IgD-negative memory B cell (primary cell): ENCODE results near the gene MBNL2. TPM values are rescaled to one million over a fixed set of nuclear protein-coding genes. Genes with fewer than 3 reads are reported as not detected.

ENCODE experiments used
- H3K27ac Mint-ChIP-seq, 3 donors: one replicate each; pipeline ENCODE4 v1.8.0; 2020 to 2022; ENCODE audit warnings: mild to moderate bottlenecking in 3 of 3, mixed read lengths in 3 of 3, moderate library complexity in 1 of 3
- H3K27me3 Mint-ChIP-seq: one replicate; pipeline ENCODE4 v1.8.0; 2021; ENCODE audit warnings: mixed read lengths
- H3K36me3 Mint-ChIP-seq: one replicate; pipeline ENCODE4 v1.8.0; 2020; ENCODE audit warnings: mild to moderate bottlenecking, mixed read lengths
- H3K4me1 Mint-ChIP-seq, 3 donors: one replicate each; pipeline ENCODE4 v1.8.0; 2020 to 2022; ENCODE audit warnings: mixed read lengths in 3 of 3, mild to moderate bottlenecking in 1 of 3
- H3K4me3 Mint-ChIP-seq, 4 donors: one replicate each; pipeline ENCODE4 v1.8.0; 2020 to 2022; ENCODE audit warnings: mild to moderate bottlenecking in 4 of 4, mixed read lengths in 4 of 4, moderate library complexity in 3 of 4
- H3K9me3 Mint-ChIP-seq, 3 donors: one replicate each; pipeline ENCODE4 v1.8.0; 2020 to 2021; ENCODE audit warnings: mixed read lengths in 3 of 3, mild to moderate bottlenecking in 1 of 3
- polyA plus RNA-seq: library from polyadenylated mRNA; unstranded; fragments of 300-500 nt; fragmentation: Illumina TruSeq; gene quantifications from one replicate; pipeline ENCODE4 v1.2.3, GENCODE V29; 2021

The MBNL2 gene
- polyA plus RNA-seq, 1 donor from 2014 or later, result 15.9 TPM

DNA sequence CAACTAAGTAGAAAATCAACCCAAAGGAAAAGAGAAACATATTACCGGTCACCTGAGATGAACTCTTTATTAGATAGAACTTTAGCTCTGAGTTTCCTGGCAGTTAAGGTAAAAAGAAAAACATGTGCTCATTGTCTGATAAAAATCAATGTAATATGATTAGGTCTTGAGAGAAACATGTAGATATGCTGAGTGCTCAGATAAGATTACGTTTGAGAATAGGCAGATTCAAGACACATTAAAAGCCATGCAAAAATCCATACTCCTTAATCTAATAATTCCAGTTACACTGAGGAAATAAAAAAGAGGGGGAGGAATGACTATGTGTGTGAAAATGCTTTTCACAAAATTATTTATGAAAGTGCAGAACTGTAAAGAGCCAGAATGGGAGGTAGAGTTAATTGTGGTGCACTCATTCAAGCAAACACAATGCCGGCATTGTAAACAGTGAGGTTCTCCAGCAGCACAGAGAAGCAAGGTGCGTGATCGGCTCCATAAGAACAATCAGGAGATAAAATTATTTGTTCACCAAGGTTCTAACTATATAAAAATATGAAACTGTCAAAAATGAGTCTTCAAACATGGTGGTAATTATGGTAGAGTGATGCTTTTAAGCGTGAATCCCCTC, 88.8 kb downstream of the MBNL2 start:
- Mint-ChIP-seq H3K27me3 (no peaks in the 10 kb centered on the region), H3K9me3 (no peaks in the 10 kb centered on the region), H3K4me1 (peaks cover 10 to 26% (median 18%) of the 10 kb centered on the region in 3 donors), H3K36me3 (peaks cover 12% of the 10 kb centered on the region), H3K27ac (no peak overlapping the region), H3K4me3 (no peak overlapping the region)

DNA sequence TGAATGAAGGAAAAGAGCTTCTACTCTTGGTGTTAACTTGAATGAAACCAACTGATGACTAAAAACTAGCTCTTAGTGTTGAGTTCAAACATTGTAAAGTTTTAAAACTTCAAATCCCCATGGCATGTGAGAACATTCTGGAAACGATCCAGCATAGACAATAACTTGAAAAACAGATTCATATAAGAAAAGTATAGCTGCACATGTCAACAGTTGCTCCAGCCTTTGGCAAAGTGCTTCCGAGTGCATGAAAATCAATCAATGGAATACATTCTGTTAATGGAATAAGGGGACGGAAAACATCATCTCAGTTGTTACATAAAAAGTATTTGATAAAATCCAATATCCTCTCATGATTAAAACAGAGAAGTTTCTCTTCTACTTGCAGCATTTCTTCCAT, 89.8 kb downstream of the MBNL2 start:
- Mint-ChIP-seq H3K36me3 (peaks cover 10% of the 10 kb centered on the region), H3K9me3 (no peaks in the 10 kb centered on the region), H3K27me3 (no peaks in the 10 kb centered on the region), H3K27ac (peak overlapping the region in 1 of 3 donors; percentile 16), H3K4me3 (no peak overlapping the region), H3K4me1 (peaks cover 13 to 26% (median 13%) of the 10 kb centered on the region in 3 donors)

DNA sequence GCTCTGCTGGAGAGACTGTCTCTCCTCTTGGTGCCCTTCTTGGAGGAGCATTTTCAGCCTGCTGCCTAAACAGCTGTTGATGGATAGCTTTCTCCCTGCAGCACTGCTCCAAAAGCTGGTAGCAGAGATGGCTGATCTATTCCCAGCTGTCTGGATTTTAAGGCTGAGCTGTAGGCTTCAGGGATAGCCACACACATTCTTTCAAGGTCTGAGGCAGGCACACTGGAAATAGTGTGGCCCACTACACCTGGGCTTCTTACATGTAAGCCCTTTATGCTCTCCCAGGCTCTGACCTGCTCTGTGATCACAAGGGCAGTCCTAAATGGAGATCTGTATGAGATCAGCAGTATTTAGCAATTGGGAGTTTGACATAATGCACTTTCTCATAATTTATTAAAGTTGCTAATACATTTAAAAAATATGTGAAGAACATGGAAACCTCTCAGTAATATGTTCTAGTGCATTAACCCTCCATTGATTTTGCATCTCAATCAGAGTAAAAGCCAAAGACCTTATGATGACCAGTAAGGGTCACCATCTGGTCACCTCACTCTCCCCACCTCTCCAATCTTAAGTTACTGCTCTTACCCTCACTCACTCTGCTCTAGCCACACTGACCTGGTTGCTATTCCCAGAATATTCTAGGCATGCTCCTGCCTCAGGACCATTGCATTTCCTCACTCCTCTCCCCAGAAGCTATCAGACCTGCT, 91.6 kb downstream of the MBNL2 start:
- Mint-ChIP-seq H3K27ac (no peak overlapping the region), H3K4me1 (peaks cover 14 to 32% (median 23%) of the 10 kb centered on the region in 3 donors), H3K4me3 (no peak overlapping the region), H3K9me3 (no peaks in the 10 kb centered on the region), H3K36me3 (peaks cover 10% of the 10 kb centered on the region), H3K27me3 (no peaks in the 10 kb centered on the region)

DNA sequence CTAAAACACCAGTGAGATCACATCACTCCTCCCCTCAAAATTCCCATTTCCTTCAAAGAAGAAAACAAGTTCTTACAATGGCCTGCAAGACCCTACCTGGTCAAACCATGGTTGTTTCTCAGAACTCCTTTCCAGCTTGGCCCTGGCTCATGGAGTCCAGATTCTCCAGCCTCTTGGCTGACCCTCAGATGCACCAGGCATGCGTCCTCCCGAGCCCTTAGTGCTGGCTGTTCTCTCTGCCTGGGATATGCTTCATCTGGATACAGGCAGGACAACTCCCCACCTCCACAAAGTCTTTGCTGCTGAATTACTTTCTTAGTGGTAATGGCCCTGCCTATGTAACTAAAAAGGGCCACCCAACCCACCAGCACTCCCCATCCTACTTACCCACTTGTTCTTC, 94.3 kb downstream of the MBNL2 start:
- Mint-ChIP-seq H3K27ac (peak overlapping the region in 2 of 3 donors; percentile 19 to 97), H3K36me3 (peaks cover 9% of the 10 kb centered on the region), H3K4me3 (no peak overlapping the region), H3K27me3 (no peaks in the 10 kb centered on the region), H3K9me3 (no peaks in the 10 kb centered on the region), H3K4me1 (peaks cover 17 to 35% (median 35%) of the 10 kb centered on the region in 3 donors)

DNA sequence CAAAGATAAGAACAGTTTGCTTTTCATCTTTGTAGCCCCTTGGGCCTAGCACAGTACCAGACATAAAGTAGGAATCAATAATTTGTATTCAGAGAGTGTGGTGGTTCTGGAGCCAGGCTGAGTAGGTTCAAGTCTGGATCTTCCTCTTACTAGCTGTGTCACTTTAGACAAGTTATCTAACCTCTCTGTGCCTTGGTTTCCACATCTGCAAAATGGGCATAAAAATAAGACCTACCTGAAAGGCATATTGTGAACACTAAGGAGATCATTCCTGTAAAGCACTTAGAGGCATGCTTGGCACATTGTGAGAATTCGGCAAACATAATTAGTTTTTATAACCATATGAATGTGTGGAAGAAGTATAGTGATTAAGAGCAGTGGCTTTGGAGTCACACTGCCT, 95.8 kb downstream of the MBNL2 start:
- H3K4me1 Mint-ChIP-seq, result peaks cover 17 to 39% (median 32%) of the 10 kb centered on the region in 3 donors
- no peaks in the 10 kb centered on the region for H3K27me3 Mint-ChIP-seq
- H3K27ac Mint-ChIP-seq, result no peak overlapping the region

DNA sequence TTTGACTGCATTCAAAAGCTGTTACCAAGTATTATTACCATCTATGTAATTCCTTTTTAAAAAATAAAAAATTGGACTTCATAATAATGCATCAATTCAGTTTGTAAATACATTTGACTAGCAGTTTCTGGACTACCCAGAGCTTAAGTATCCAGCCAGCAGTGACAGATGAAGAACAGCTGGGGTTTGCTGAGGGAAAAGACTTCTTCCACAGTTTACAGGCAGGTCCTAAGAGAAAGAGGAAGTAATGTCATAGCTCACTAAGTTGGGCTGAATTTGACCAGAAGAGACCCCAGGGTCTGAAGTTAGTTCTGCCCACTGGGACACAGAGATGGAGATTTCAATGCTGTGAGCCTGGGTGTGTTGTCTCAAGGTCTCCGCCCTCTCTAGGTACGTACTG, 96.4 kb downstream of the MBNL2 start:
- H3K9me3 Mint-ChIP-seq, result no peaks in the 10 kb centered on the region
- H3K27ac Mint-ChIP-seq, result no peak overlapping the region
- peaks cover 17 to 37% (median 32%) of the 10 kb centered on the region in 3 donors for H3K4me1 Mint-ChIP-seq

More for the DNA sequence above, 95.8 kb downstream of the MBNL2 start:
- Mint-ChIP-seq H3K4me3 (no peak overlapping the region), H3K36me3 (peaks cover 7% of the 10 kb centered on the region), H3K9me3 (no peaks in the 10 kb centered on the region)

DNA sequence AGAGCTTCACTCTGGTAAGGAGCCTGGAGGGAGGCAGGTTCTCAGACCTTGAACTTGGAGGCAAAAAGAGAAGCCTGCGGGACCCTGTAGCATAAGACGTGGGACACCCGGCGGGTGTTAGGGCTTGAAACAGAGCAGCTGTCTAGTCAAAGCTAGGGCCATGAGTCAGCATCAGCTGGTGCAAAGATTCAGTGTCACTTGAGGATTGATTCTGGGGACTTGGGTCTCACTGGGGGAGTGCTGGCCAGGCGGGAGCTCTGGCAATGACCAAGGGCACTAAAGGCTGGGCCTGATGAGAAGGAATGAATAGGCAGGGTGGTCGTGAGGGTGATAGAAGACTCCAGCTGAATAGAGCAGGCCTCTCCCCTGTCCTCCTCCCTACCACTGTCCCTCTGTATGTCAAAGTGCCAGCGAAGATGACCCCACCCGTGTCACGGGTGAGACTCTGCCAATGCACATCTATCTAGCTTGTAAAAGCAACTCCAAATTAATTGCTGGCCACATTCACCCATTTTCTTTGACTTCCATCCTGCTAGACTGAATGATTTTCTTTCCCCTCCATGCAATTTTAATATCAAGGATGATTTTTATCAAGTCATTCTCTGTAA, 97.1 kb downstream of the MBNL2 start:
- Mint-ChIP-seq H3K9me3 (no peaks in the 10 kb centered on the region), H3K27me3 (no peaks in the 10 kb centered on the region), H3K4me1 (peaks cover 14 to 38% (median 29%) of the 10 kb centered on the region in 3 donors), H3K36me3 (peaks cover 6% of the 10 kb centered on the region), H3K27ac (no peak overlapping the region), H3K4me3 (no peak overlapping the region)

More for the DNA sequence above, 96.4 kb downstream of the MBNL2 start:
- Mint-ChIP-seq H3K4me3 (no peak overlapping the region), H3K27me3 (no peaks in the 10 kb centered on the region), H3K36me3 (peaks cover 5% of the 10 kb centered on the region)

DNA sequence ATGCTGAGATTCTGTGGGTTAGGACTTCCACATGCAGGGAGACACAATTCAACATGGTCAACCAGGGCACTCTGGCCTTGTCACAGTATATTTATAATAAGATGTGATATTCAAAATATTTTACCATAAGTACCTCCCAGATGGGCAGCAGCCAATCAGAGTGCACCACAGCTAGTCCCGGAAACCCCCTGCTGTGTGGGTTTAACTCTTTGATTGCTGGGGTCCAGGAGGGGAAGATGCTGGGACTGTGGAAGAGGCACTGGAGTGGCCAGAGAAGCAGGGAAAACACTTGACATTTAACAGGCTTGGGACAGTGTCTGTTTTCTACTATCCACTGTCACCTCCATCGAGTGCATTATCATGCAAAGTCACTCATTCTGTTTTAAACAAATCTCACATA, 99.0 kb downstream of the MBNL2 start:
- H3K36me3 Mint-ChIP-seq, result peaks cover 4% of the 10 kb centered on the region

DNA sequence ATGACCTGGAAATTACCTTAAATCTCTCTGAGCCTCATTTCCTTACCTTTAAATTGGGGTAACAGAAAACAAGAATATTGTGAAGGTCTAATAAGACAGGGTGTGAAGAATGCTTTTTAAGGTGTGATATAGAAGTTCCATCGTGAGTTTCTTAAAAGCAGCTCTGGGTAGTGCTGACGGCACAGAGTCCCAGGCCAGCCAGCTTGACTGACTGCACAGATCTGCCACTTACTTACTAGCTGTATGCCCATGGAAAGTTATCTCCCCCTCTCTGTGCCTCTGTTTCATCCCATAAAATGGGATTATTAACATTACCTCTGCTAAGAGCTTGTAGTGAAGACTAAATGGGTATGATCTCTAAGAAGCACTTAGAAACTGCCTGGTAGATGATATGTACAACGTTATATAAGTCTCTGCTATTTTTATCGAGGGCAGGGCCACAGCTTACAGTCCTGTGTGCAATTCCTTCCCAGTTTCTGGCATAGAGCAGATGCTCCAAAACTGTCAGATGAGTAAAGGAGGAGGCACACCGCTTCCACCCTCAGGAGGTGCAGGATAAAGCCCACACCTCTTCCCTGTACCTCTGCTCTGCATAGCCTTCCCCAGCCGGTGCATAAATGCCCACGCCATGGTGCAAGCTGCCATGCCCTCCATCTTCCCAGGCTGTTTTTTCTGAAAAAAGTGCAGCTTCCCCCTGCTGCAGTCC, 99.6 kb downstream of the MBNL2 start:
- no peaks in the 10 kb centered on the region for H3K9me3 Mint-ChIP-seq
- no peak overlapping the region for H3K4me3 Mint-ChIP-seq
- peaks cover 8 to 31% (median 22%) of the 10 kb centered on the region in 3 donors for H3K4me1 Mint-ChIP-seq
- peak overlapping the region in 1 of 3 donors; percentile 18 for H3K27ac Mint-ChIP-seq
- H3K27me3 Mint-ChIP-seq, result no peaks in the 10 kb centered on the region
- peaks cover 4% of the 10 kb centered on the region for H3K36me3 Mint-ChIP-seq

More for the DNA sequence above, 99.0 kb downstream of the MBNL2 start:
- no peak overlapping the region for H3K4me3 Mint-ChIP-seq
- no peaks in the 10 kb centered on the region for H3K9me3 Mint-ChIP-seq
- no peaks in the 10 kb centered on the region for H3K27me3 Mint-ChIP-seq
- no peak overlapping the region for H3K27ac Mint-ChIP-seq
- peaks cover 9 to 35% (median 22%) of the 10 kb centered on the region in 3 donors for H3K4me1 Mint-ChIP-seq

DNA sequence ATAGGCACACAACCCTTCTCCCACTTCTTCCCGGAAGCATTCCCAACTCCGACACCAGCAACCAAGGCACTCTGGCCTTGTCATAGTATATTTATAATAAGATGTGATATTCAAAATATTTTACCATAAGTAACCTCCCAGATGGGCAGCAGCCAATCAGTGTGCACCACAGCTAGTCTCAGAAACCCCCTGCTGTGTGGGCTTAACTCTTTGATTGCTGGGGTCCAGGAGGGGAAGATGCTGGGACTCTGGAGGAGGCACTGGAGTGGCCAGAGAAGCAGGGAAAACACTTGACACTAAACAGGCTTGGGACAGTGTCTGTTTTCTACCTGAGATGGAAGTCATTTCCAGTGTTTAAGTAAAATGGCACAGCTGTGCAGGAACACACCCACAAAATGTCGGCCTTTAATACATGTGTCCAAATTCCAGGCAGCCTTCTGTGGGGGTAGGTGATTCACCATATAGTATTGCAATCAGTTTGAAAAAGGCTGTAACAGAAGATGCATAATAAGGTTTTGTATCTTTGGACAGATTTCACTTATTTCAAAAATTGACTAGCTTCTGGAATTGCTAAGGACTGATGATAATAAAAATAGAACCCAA, 100.7 kb downstream of the MBNL2 start:
- Mint-ChIP-seq H3K27ac (peak overlapping the region in 1 of 3 donors; percentile 6), H3K27me3 (no peaks in the 10 kb centered on the region), H3K4me3 (no peak overlapping the region), H3K4me1 (peaks cover 6 to 29% (median 21%) of the 10 kb centered on the region in 3 donors), H3K9me3 (no peaks in the 10 kb centered on the region), H3K36me3 (peaks cover 4% of the 10 kb centered on the region)

DNA sequence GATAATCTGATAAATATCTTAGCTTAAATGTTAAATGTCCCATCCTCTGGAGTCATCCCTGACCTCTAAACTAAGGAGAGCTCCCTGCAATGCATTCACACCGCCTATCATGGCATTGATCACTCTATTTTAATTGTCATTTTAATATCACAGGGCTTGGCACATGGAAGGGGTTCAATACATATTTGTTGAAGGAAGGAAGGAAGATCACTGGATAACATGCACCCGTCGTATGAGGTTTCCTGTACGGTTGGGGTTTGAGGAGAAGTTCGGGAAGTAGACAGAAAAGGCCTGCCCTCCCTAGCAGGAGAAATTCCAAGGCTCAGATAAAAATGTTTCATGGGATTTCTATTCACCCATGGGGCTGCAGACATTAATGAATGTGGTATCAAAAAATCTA, 102.0 kb downstream of the MBNL2 start:
- no peak overlapping the region for H3K27ac Mint-ChIP-seq
- no peaks in the 10 kb centered on the region for H3K9me3 Mint-ChIP-seq
- no peak overlapping the region for H3K4me3 Mint-ChIP-seq
- peaks cover 4% of the 10 kb centered on the region for H3K36me3 Mint-ChIP-seq
- H3K27me3 Mint-ChIP-seq, result no peaks in the 10 kb centered on the region
- peaks cover 5 to 26% (median 11%) of the 10 kb centered on the region in 3 donors for H3K4me1 Mint-ChIP-seq

DNA sequence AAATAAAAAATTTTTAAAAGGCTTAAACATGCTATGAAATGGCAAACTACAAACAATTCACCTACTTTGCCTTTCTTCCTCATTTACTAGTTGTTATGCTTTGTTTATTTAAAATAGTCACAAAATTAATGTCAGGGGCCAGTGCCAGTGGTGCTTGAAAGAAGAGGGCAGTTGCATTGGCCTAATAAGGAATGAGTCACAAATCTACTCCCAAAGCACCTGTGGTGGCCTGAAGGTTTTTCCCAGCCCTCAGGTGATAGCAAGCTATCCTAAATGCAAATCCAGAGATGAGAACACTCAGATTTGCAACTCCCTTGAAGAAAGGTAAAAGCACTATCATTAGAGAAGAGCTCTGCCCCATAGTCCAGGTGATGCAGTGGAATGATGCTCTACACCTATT, 103.6 kb downstream of the MBNL2 start:
- no peak overlapping the region for H3K4me3 Mint-ChIP-seq
- no peak overlapping the region for H3K27ac Mint-ChIP-seq

DNA sequence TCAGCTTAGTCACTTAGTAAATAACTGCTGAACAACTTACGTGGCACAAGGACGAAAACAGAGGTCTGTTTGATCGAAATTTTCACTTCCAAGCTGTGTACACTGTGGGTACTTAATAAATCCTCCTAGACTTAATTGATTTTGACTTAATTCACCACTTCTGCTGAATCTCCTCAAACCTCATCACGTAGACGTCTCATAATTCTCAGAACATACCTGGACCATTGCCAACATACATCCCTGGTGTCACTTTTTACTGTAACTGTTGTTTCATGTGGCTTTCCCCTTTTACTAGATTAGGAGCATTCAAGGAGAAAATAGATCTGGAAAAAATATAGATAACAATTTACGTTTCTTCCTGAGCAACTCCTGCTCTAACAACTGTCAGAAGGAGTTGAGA, 105.0 kb downstream of the MBNL2 start:
- peak overlapping the region in 1 of 3 donors; percentile 48 for H3K27ac Mint-ChIP-seq
- H3K27me3 Mint-ChIP-seq, result no peaks in the 10 kb centered on the region
- H3K4me3 Mint-ChIP-seq, result no peak overlapping the region
- peaks cover 0 to 14% (median 2%) of the 10 kb centered on the region in 3 donors for H3K4me1 Mint-ChIP-seq
- peaks cover 1% of the 10 kb centered on the region for H3K36me3 Mint-ChIP-seq
- H3K9me3 Mint-ChIP-seq, result no peaks in the 10 kb centered on the region

More for the DNA sequence above, 103.6 kb downstream of the MBNL2 start:
- Mint-ChIP-seq H3K36me3 (peaks cover 1% of the 10 kb centered on the region), H3K9me3 (no peaks in the 10 kb centered on the region), H3K27me3 (no peaks in the 10 kb centered on the region), H3K4me1 (peaks cover 3 to 23% (median 4%) of the 10 kb centered on the region in 3 donors)

DNA sequence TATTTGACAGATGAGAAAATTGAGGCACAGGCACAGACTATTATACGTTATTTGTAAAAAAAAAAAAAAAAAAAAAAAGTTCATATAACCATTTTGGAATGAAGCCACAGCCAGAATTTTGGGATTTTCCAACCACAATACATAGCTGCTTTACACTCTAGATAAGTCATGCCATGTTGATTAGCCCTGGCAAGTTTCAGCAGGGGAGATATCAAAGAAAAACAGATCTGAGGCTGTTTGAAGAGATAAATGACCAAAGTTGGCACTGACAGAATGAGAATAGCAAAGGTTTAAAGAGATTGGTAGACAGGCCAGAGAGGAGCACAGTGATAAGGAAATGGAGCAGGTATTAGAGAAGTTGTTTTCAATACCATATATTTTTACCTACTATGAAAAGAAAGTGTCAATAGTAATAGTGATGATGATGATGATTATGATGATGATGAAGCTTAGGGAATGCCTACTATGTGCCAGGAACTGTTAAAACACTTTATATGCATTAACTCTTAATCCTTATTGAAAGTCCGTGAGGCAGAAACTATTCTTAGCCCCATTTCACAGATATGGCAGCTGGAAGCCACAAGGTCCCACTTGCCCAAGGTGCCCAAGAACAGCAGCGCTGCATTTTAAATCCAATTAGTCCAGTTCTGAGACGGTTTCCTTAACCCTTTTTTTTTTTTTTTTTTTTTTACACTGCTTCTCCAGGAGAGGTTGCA, 105.5 kb downstream of the MBNL2 start:
- Mint-ChIP-seq H3K27me3 (no peaks in the 10 kb centered on the region), H3K27ac (no peak overlapping the region), H3K9me3 (no peaks in the 10 kb centered on the region), H3K4me3 (no peak overlapping the region), H3K36me3 (peaks cover 1% of the 10 kb centered on the region), H3K4me1 (peaks cover 0 to 16% (median 0%) of the 10 kb centered on the region in 3 donors)
